Activated CD4-positive, alpha-beta T cell treated with anti-CD3 and anti-CD28 coated beads, Interleukin-2, amount 50 U/mL, for 24 hours (primary cell): Measurements from ENCODE around the gene MYO18B.

Source experiments
- DNase-seq, 2 donors: peaks; one replicate each; pipeline ENCODE4 v3.0.0-alpha.2; 2020; ENCODE audit warnings: low read depth in 1 of 2, low spot score in 1 of 2

Gene MYO18B

DNA sequence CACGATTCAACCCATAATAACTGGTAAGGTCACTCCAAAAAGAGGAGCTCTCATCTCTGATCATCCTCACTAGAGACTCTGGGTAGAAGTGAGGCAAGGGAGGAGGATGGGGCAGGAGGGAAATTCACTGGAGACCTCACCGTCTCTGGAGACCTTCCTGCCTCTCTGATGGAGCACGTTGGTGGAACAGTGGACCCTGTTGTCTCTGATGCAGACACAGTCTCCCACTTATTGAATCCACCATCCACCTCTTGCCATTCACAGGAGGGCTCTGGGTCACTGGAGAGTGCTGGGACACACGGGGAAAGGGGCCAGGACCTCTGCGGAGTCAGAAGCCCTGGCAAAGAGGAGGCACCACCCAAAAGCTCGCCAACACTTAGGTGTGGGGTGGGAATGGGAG lies 289.7 kb downstream of the MYO18B start:
- DNase-seq = no peak

DNA sequence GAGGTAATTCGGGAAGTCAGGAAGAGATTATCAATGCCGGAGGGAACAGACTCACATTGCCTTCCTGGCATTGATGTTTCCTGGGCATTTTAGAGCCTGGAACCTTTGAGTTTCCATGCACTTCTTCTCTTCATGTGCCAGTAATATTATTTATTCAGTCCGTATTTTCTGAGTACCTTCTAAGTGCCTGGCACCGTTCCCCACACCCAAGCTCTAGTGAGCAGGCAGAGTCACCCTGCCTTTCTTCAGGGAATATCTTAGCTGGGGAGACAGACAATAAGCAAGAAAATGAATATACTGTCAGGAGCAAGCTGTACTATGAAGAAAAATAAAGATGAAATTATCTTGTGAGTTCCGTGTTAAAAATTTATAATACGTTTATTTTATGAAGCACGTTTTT lies 291.1 kb downstream of the MYO18B start:
- no peak for DNase-seq

GRCh38 chr22:26033586-26033985 lies 291.6 kb downstream of the MYO18B start:
- DNase-seq = no peak

- DNase-seq = no peak
These were observed 293.5 kb downstream of the MYO18B start for GRCh38 chr22:26035523-26035922.

GRCh38 chr22:26038365-26038764 lies 296.4 kb downstream of the MYO18B start:
- DNase-seq = no peak

GRCh38 chr22:26041931-26042330 lies 299.9 kb downstream of the MYO18B start:
- DNase-seq = no peak

DNA sequence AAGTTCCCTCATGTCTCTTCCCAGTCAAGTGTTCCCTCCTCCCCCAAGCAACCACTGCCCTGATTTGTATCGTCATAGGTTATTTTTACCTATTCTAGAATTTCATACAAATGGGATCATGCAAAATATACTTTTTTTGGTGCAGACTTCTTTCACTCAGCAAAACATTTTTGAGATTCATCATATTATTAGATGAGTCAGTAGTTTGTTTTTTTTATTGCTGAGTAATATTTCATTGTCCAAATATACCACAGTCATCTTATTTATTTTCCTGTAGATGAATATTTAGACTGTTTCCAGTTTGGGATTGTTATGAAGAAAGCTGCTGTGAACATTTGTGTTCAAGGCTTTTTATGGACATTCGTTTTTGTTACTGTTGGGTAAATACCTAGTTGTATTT lies 301.0 kb downstream of the MYO18B start:
- no peak for DNase-seq

DNA sequence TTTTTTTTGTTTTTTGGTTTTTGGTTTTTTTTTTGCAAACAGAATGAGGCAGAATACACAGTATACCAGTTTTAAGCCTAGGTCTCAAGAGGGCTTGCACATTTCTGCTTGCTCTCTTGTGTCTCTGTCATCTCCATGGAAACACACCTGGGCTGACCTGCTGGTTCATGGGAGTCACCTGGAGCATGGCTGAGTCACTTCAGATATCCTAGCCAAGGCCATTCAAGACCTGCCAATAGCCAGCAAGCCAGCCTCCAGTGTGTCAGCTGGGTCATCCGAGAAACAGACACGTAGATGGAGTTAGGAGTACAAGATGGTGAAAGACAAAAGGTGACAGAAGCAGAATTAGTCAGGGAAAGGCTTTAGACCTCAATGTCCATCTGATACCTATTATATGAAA lies 303.1 kb downstream of the MYO18B start:
- no peak for DNase-seq

GRCh38 chr22:26045860-26046259 lies 303.9 kb downstream of the MYO18B start:
- DNase-seq = no peak

- no peak for DNase-seq
These were observed 305.5 kb downstream of the MYO18B start for GRCh38 chr22:26047516-26047915.

GRCh38 chr22:26047920-26048319 lies 305.9 kb downstream of the MYO18B start:
- no peak for DNase-seq

- no peak for DNase-seq
These were observed 308.1 kb downstream of the MYO18B start for GRCh38 chr22:26050079-26050478.

GRCh38 chr22:26053737-26054316 lies 311.8 kb downstream of the MYO18B start:
- DNase-seq = no peak

- no peak for DNase-seq
These were observed 313.0 kb downstream of the MYO18B start for GRCh38 chr22:26054841-26055605.

- no peak for DNase-seq
These were observed 313.7 kb downstream of the MYO18B start for GRCh38 chr22:26055693-26056092.

- no peak for DNase-seq
These were observed 314.6 kb downstream of the MYO18B start for GRCh38 chr22:26056455-26057200.

GRCh38 chr22:26057731-26058130 lies 315.7 kb downstream of the MYO18B start:
- DNase-seq = no peak

GRCh38 chr22:26064048-26064447 lies 322.1 kb downstream of the MYO18B start:
- no peak for DNase-seq

GRCh38 chr22:26065847-26066246 lies 323.9 kb downstream of the MYO18B start:
- no peak for DNase-seq

- no peak for DNase-seq
These were observed 324.5 kb downstream of the MYO18B start for GRCh38 chr22:26066534-26066933.

GRCh38 chr22:26068571-26068970 lies 326.6 kb downstream of the MYO18B start:
- DNase-seq = no peak

- DNase-seq = no peak
These were observed 330.6 kb downstream of the MYO18B start for GRCh38 chr22:26072621-26073020.
